Muscle of leg (tissue), 11 donors: Measurements from ENCODE around the gene MAP2K5. TPM values are rescaled to one million over a fixed set of nuclear protein-coding genes. Genes with fewer than 3 reads are reported as not detected.

Experiments used
- DNase-seq: peaks from one replicate; pipeline ENCODE4 v3.0.0; 2013
- H3K27ac ChIP-seq: one replicate; pipeline ENCODE4 v1.5.1; 2013; ENCODE audit warnings: mild to moderate bottlenecking, low read length, control low read depth
- H3K27me3 ChIP-seq: one replicate; pipeline ENCODE4 v1.6.1; 2013; ENCODE audit warnings: low read length; ENCODE audit not compliant: control insufficient read depth, insufficient read depth
- H3K36me3 ChIP-seq: one replicate; pipeline ENCODE4 v1.6.1; 2013; ENCODE audit warnings: low read length; ENCODE audit not compliant: control insufficient read depth, insufficient read depth
- H3K4me1 ChIP-seq: one replicate; pipeline ENCODE4 v1.6.1; 2013; ENCODE audit warnings: low read length; ENCODE audit not compliant: control insufficient read depth, insufficient read depth
- H3K4me3 ChIP-seq: one replicate; pipeline ENCODE4 v1.5.1; 2013; ENCODE audit warnings: low read length, control low read depth
- H3K9me3 ChIP-seq: replicated peaks from 2 replicates; pipeline ENCODE4 v1.6.1; 2013; ENCODE audit warnings: low read depth, low read length; ENCODE audit not compliant: control insufficient read depth
- WGBS: methylation state at CpG from one replicate; pipeline ENCODE4 v1.1.5; 2013; ENCODE audit warnings: missing lambda C conversion rate; ENCODE audit not compliant: insufficient coverage; 5-methylcytosine and 5-hydroxymethylcytosine counted together
- polyA plus RNA-seq, 8 donors: library from polyadenylated mRNA; unstranded; fragments of 120-200 nt; gene quantifications; one replicate each; pipeline versions ENCODE4 v1.2.1 to v1.2.3, GENCODE V29; 2013; ENCODE audit warnings: inconsistent platforms in 1 of 8, low replicate concordance in 1 of 8; ENCODE audit not compliant: insufficient read length in 8 of 8, insufficient read depth in 1 of 8
- total RNA-seq: library from RNA; stranded (reverse); fragments of 120-200 nt; gene quantifications from one replicate; pipeline ENCODE4 v1.2.4, GENCODE V29; 2013

Gene MAP2K5
- total and polyA plus RNA-seq, 9 donors: 10.2 to 22.6 (median 19.4) TPM

- peaks cover 24% of the 10 kb centered on the region for H3K36me3 ChIP-seq
- DNase-seq: no peak
- no peak overlapping the region for H3K4me3 ChIP-seq
- no peak overlapping the region for H3K27ac ChIP-seq
- H3K27me3 ChIP-seq: no peaks in the 10 kb centered on the region
- no peaks in the 10 kb centered on the region for H3K9me3 ChIP-seq
- WGBS: no CpG with 5 or more reads among the region's 4 CpGs
- H3K4me1 ChIP-seq: peaks cover 5% of the 10 kb centered on the region
Observed at GRCh38 chr15:67554580-67554979, 12.1 kb downstream of the MAP2K5 start.

GRCh38 chr15:67556976-67557570, 14.6 kb downstream of the MAP2K5 start:
- no peak overlapping the region for H3K4me3 ChIP-seq
- H3K36me3 ChIP-seq: peaks cover 13% of the 10 kb centered on the region
- no CpG with 5 or more reads among the region's 3 CpGs for WGBS
- H3K27me3 ChIP-seq: no peaks in the 10 kb centered on the region
- H3K9me3 ChIP-seq: no peaks in the 10 kb centered on the region
- DNase-seq: no peak
- H3K4me1 ChIP-seq: peaks cover 2% of the 10 kb centered on the region
- no peak overlapping the region for H3K27ac ChIP-seq

GRCh38 chr15:67558502-67558901, 16.0 kb downstream of the MAP2K5 start:
- no peaks in the 10 kb centered on the region for H3K9me3 ChIP-seq
- H3K36me3 ChIP-seq: peaks cover 11% of the 10 kb centered on the region
- no peaks in the 10 kb centered on the region for H3K27me3 ChIP-seq
- no peak overlapping the region for H3K4me3 ChIP-seq
- H3K4me1 ChIP-seq: peaks cover 2% of the 10 kb centered on the region
- 94% methylated on average over 4 of the region's 4 CpGs for WGBS
- no peak overlapping the region for H3K27ac ChIP-seq
- DNase-seq: no peak

GRCh38 chr15:67559158-67559557, 16.7 kb downstream of the MAP2K5 start:
- WGBS: no CpG with 5 or more reads among the region's 1 CpG

GRCh38 chr15:67559576-67559975, 17.1 kb downstream of the MAP2K5 start:
- WGBS: no CpG with 5 or more reads among the region's 2 CpGs

More at GRCh38 chr15:67559158-67559557, 16.7 kb downstream of the MAP2K5 start:
- peaks cover 2% of the 10 kb centered on the region for H3K4me1 ChIP-seq
- peaks cover 11% of the 10 kb centered on the region for H3K36me3 ChIP-seq
- H3K27me3 ChIP-seq: no peaks in the 10 kb centered on the region
- no peak for DNase-seq
- H3K4me3 ChIP-seq: no peak overlapping the region
- H3K9me3 ChIP-seq: no peaks in the 10 kb centered on the region
- peak overlapping the region; percentile 49 for H3K27ac ChIP-seq

GRCh38 chr15:67560320-67560719, 17.8 kb downstream of the MAP2K5 start:
- no peak overlapping the region for H3K4me3 ChIP-seq
- no peak overlapping the region for H3K27ac ChIP-seq
- DNase-seq: no peak
- H3K4me1 ChIP-seq: peaks cover 2% of the 10 kb centered on the region
- peaks cover 8% of the 10 kb centered on the region for H3K36me3 ChIP-seq
- H3K9me3 ChIP-seq: no peaks in the 10 kb centered on the region
- H3K27me3 ChIP-seq: no peaks in the 10 kb centered on the region
- WGBS: no CpG with 5 or more reads among the region's 1 CpG

More at GRCh38 chr15:67559576-67559975, 17.1 kb downstream of the MAP2K5 start:
- Histone ChIP-seq H3K27me3 (no peaks in the 10 kb centered on the region), H3K4me1 (peaks cover 2% of the 10 kb centered on the region), H3K9me3 (no peaks in the 10 kb centered on the region), H3K4me3 (no peak overlapping the region), H3K27ac (peak overlapping the region; percentile 25), H3K36me3 (peaks cover 11% of the 10 kb centered on the region)
- peak; percentile 30 for DNase-seq

- peaks cover 8% of the 10 kb centered on the region for H3K36me3 ChIP-seq
- H3K27ac ChIP-seq: no peak overlapping the region
- no peaks in the 10 kb centered on the region for H3K9me3 ChIP-seq
- H3K27me3 ChIP-seq: no peaks in the 10 kb centered on the region
- no peak for DNase-seq
- peaks cover 2% of the 10 kb centered on the region for H3K4me1 ChIP-seq
- no peak overlapping the region for H3K4me3 ChIP-seq
- 83% methylated on average over 1 of the region's 5 CpGs for WGBS
Observed at GRCh38 chr15:67563092-67563491, 20.6 kb downstream of the MAP2K5 start.

- Histone ChIP-seq H3K27ac (no peak overlapping the region), H3K4me1 (no peaks in the 10 kb centered on the region), H3K4me3 (no peak overlapping the region), H3K36me3 (no peaks in the 10 kb centered on the region), H3K27me3 (no peaks in the 10 kb centered on the region), H3K9me3 (no peaks in the 10 kb centered on the region)
- no CpG with 5 or more reads among the region's 2 CpGs for WGBS
- DNase-seq: no peak
Observed at GRCh38 chr15:67564021-67564967, 21.8 kb downstream of the MAP2K5 start.

- H3K36me3 ChIP-seq: peaks cover 3% of the 10 kb centered on the region
- 90% methylated on average over 2 of the region's 3 CpGs for WGBS
- no peak overlapping the region for H3K4me3 ChIP-seq
Observed at GRCh38 chr15:67564968-67565345, 22.5 kb downstream of the MAP2K5 start.

GRCh38 chr15:67569668-67570067, 27.2 kb downstream of the MAP2K5 start:
- H3K27ac ChIP-seq: no peak overlapping the region
- no peak for DNase-seq
- WGBS: 40% methylated on average over 2 of the region's 3 CpGs
- H3K27me3 ChIP-seq: no peaks in the 10 kb centered on the region
- peaks cover 9% of the 10 kb centered on the region for H3K36me3 ChIP-seq
- no peaks in the 10 kb centered on the region for H3K4me1 ChIP-seq
- no peaks in the 10 kb centered on the region for H3K9me3 ChIP-seq
- no peak overlapping the region for H3K4me3 ChIP-seq

More at GRCh38 chr15:67564968-67565345, 22.5 kb downstream of the MAP2K5 start:
- H3K27ac ChIP-seq: no peak overlapping the region
- no peaks in the 10 kb centered on the region for H3K4me1 ChIP-seq
- H3K27me3 ChIP-seq: no peaks in the 10 kb centered on the region
- H3K9me3 ChIP-seq: no peaks in the 10 kb centered on the region
- no peak for DNase-seq
